Measurements from ENCODE around the gene KRTAP10-12. TPM values are rescaled to one million over a fixed set of nuclear protein-coding genes. Genes with fewer than 3 reads are reported as not detected.

The KRTAP10-12 gene
- total and polyA plus RNA-seq, 2 of the 13 experiments (the other 11 are each of a cell fraction or from before 2014, with no cell fraction given): not detected

DNA sequence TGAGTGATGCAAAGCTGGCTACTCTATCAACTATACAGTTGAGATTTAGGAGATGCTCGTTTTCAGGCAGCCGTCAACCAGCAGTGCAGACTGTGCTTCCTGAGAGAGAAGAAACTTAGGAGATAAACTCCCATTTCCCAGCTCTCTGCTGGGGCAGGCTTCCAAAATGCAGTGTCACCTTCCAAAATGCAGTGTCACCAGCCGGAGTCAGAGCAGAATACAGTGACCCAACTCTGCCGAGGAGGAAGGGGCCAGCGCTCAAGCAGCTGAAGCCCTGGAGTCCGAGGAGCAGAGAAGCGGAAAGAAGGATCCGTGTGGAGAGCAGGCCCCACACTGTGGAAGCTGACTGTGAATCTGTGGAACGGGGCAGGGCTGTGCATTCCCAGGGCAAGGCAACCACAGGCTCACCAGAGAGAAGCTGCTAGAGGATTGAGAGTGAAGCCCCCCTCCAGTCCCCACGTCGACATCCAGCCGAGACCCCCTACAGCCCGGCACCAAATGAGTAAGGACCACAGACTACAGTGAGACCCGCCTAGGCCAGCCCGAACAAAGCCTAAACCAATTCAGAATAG, 14.3 kb upstream of the KRTAP10-12 start:
- Histone ChIP-seq H3K9ac (ENCODE audit: insufficient read depth, low read depth, low read length) (no peak overlapping the region), H4K20me1 (ENCODE audit: insufficient read depth, low read length) (no peaks in the 10 kb centered on the region), H3K27ac (ENCODE audit: extremely low read length, insufficient read depth, low read length) (no peak overlapping the region), H3K27me3 (ENCODE audit: control insufficient read depth in 1 of 2, insufficient read depth in 2 of 2, low read length in 2 of 2) (peaks cover 0 to 31% of the 10 kb centered on the region in 2 experiments; a peak in 4 of 5 replicates), H3K9me3 (ENCODE audit: low read length) (no peaks in the 10 kb centered on the region), H3K4me1 (ENCODE audit: insufficient read depth, low read length) (no peaks in the 10 kb centered on the region), H3K79me2 (ENCODE audit: insufficient read depth, low read length) (no peaks in the 10 kb centered on the region), H2AFZ (ENCODE audit: low read length) (no peak overlapping the region), H3K4me3 (replicated peaks in 1 of 3; ENCODE audit: insufficient read depth in 1 of 3, low read depth in 2 of 3, low read length in 3 of 3) (no peak overlapping the region), H3K36me3 (replicated peaks in 1 of 2; ENCODE audit: control insufficient read depth in 1 of 2, insufficient read depth in 2 of 2, low read length in 2 of 2) (no peaks in the 10 kb centered on the region), H3K4me2 (ENCODE audit: low read depth, low read length) (no peak overlapping the region)
- intact Hi-C loops (cut with micrococcal nuclease; ENCODE audit: unreplicated experiment): no loop called here
- DNase-seq (ENCODE audit: low spot score) (no peak), ATAC-seq (no peak), FAIRE-seq (no peak)
- 35% methylated on average over 13 of the region's 15 CpGs for WGBS (ENCODE audit: low lambda C conversion rate)
- no TSS peak for BruUV-seq (replicated peaks)
- ChIA-PET CTCF (ENCODE audit: low intra/inter-chr PET ratio, low total read pairs) (no interaction called here), POLR2A (no interaction called here)
- in situ Hi-C loops (cut with HindIII; ENCODE audit: extremely low pct_ligation_motif_present, low pct_unique_long_range_greater_than_20kb): no loop called here
- TF ChIP-seq SMAD3 (CRISPR knock-in tag; IDR thresholded peaks at IDR 0.05) (no peak), ZNF556 (CRISPR knock-in tag; IDR thresholded peaks at IDR 0.05; ENCODE audit: borderline replicate concordance) (no peak), ZNF326 (CRISPR knock-in tag; IDR thresholded peaks at IDR 0.05; ENCODE audit: borderline replicate concordance) (no peak), SP4 (CRISPR knock-in tag; IDR thresholded peaks at IDR 0.05) (no peak)

- Histone ChIP-seq H3K9me3 (ENCODE audit: low read length) (no peaks in the 10 kb centered on the region), H3K4me3 (replicated peaks in 1 of 3; ENCODE audit: insufficient read depth in 1 of 3, low read depth in 2 of 3, low read length in 3 of 3) (no peak overlapping the region), H3K27ac (ENCODE audit: extremely low read length, insufficient read depth, low read length) (no peak overlapping the region), H3K9ac (ENCODE audit: insufficient read depth, low read depth, low read length) (no peak overlapping the region), H3K36me3 (replicated peaks in 1 of 2; ENCODE audit: control insufficient read depth in 1 of 2, insufficient read depth in 2 of 2, low read length in 2 of 2) (no peaks in the 10 kb centered on the region), H3K4me1 (ENCODE audit: insufficient read depth, low read length) (no peaks in the 10 kb centered on the region), H3K79me2 (ENCODE audit: insufficient read depth, low read length) (no peaks in the 10 kb centered on the region), H3K27me3 (ENCODE audit: control insufficient read depth in 1 of 2, insufficient read depth in 2 of 2, low read length in 2 of 2) (peaks cover 1 to 32% of the 10 kb centered on the region in 2 experiments; a peak in 4 of 5 replicates), H4K20me1 (ENCODE audit: insufficient read depth, low read length) (no peaks in the 10 kb centered on the region), H2AFZ (ENCODE audit: low read length) (no peak overlapping the region), H3K4me2 (ENCODE audit: low read depth, low read length) (no peak overlapping the region)
- DNase-seq (ENCODE audit: low spot score): no peak
- POLR2A ChIA-PET: no interaction called here
- CTCF ChIA-PET (ENCODE audit: low intra/inter-chr PET ratio, low total read pairs): no interaction called here
- ATAC-seq: no peak
- no peak for FAIRE-seq
- WGBS (ENCODE audit: low lambda C conversion rate): 22% methylated on average over 7 of the region's 7 CpGs
- intact Hi-C loops (cut with micrococcal nuclease; ENCODE audit: unreplicated experiment): no loop called here
- no TSS peak for BruUV-seq (replicated peaks)
- in situ Hi-C loops (cut with HindIII; ENCODE audit: extremely low pct_ligation_motif_present, low pct_unique_long_range_greater_than_20kb): no loop called here
- TF ChIP-seq ZNF619 (CRISPR knock-in tag; IDR thresholded peaks at IDR 0.05) (no peak), ZNF510 (CRISPR knock-in tag; IDR thresholded peaks at IDR 0.05; ENCODE audit: low read depth) (no peak), HMGXB3 (CRISPR knock-in tag; IDR thresholded peaks at IDR 0.05; ENCODE audit: borderline replicate concordance) (no peak), ZNF235 (CRISPR knock-in tag; IDR thresholded peaks at IDR 0.05; ENCODE audit: borderline replicate concordance) (no peak)
Observed at GRCh38 chr21:44684077-44684476, 12.9 kb upstream of the KRTAP10-12 start.
